Measurements from ENCODE around the gene STK16.
A peak's percentile ranks its signal among the peaks of the same experiment; 100 is the strongest.
"Not testable (repeated sequence)": the region's sequence is repeated elsewhere in the genome, so short reads cannot be mapped to it uniquely, and the experiment has no call there.

Gene STK16

DNA sequence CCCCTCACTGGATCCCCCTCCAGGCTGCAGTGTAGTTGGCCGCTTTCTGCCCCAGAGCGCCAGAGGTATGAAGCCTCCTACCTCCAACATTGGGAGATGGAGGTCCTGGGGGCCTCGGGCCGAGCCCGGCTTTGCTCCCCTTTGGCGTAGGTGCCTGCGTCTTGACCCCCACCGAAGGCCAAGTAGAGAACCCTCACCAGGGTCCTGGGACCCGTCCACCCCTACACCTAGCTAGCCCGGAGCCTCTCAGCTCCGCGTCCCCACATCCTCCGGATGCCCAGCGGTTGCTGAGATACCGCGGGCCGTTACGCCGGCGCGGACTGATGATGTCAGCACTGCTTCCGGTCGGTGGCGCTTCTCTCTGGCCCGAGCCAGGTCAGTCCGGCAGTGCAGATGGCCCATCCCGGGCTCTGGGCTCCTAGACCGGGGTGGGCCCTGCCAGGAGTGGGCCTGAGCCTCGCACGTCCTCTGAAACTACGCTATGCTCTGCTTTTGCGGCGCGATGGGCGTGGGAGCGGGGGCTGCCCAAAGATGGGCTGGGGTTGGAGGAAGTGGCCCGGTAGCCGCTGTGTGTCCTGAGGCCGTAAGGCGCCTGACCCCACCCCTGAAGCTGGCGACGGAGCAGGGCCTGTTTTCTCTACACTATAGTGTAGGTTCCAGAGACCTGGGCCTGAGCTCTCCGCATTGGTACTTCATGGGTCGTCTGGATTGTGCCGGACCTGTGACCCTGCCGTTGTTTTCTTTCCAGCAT lies at the start of gene STK16, which contains the start of gene GLB1L:
TSS of gene STK16 (plus strand) at position 332 of the 751 bp plus-strand sequence. CDS start 521 bp downstream, outside the sequence.
TSS of gene GLB1L (minus strand) at position 297 of the 751 bp plus-strand sequence. CDS start 1,871 bp downstream, outside the sequence.
- peak; percentile 86 for DNase-seq

DNA sequence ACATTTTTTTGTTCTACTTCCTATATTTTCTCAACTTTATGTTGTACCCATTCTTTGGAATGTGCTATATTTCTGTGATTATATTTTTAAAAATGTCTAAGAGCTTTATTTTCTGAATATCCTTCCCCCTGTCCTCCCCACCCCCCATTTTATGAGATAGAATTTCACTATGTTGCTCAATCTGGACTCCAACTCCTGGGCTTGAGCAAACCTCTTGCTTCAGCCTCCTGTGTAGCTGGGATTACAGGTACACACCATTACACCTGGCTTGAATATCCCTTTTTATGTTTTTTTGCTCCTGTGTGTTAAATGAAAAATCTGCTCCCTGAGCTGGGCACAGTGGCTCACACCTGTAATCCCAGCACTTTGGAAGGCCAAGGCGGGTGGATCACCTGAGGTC lies 47.9 kb upstream of the STK16 start:
- no peak for DNase-seq

DNA sequence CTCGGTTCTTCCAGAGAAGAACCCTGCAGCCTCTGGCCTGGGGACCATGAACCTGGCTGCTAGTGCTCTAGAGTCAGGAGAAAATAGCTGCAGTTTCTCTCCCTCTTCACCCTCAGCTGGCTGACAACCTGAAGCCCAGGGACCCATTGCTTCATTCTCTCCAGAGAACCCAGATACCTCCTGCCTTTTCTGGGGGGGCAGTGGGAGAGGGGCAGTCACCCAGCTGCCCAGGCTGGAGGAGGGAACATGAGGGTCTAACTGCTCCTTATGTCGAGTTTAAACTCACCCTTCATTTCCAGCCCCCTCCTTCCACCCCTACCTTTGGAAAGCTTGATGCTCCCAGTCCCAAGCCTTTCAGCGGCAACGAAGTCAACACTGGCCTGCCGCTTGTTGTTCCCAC lies 46.3 kb upstream of the STK16 start:
- DNase-seq, result no peak

GRCh38 chr2:219199470-219200211 lies 45.6 kb upstream of the STK16 start:
- DNase-seq, result no peak

GRCh38 chr2:219200502-219201326 lies 44.6 kb upstream of the STK16 start:
- DNase-seq, result not testable (repeated sequence)

- not testable (repeated sequence) for DNase-seq
Observed at GRCh38 chr2:219201331-219201730, 43.9 kb upstream of the STK16 start.

DNA sequence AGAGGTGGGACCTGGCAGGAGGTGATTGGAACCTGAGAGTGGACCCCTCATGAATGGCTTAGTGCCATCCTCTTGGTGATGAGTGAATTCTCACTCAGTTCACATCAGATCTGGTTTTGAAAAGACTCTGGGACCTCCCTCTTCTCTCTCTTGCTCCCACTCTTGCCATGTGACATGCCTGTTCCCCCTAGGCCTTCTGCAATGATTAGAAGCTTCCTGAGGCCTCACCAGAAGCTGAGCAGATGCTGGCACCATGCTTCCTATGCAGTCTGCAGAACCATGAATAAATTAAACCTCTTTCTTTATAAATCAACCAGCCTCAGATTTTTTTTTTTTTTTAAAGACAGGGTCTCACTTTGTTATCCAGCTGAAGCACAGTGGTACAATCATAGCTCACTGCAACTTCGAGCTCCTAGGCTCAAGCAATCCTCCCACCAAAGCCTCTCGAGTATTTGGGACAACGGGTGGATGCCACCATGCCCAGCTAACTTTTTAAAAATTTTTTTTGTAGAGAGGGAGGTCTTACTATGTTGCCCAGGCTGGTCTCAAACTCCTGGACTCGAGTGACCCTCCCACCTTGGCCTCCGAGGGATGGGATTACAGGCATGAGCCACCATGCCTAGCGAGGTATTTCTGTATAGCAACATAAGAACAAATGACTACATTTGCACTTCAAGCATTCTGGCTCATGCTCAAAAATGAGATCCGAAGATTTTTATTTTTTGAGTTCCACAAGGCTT lies 40.7 kb upstream of the STK16 start:
- DNase-seq, result no peak

GRCh38 chr2:219205165-219205538 lies 40.1 kb upstream of the STK16 start:
- DNase-seq, result no peak

GRCh38 chr2:219205981-219206327 lies 39.3 kb upstream of the STK16 start:
- no peak for DNase-seq

- peak; percentile 92 for DNase-seq
Observed at GRCh38 chr2:219206328-219207133, 38.7 kb upstream of the STK16 start, which contains the start of gene ZFAND2B. TSS of gene ZFAND2B (plus strand) at chr2:219206782. CDS start at chr2:219206988, 206 bp downstream.

DNA sequence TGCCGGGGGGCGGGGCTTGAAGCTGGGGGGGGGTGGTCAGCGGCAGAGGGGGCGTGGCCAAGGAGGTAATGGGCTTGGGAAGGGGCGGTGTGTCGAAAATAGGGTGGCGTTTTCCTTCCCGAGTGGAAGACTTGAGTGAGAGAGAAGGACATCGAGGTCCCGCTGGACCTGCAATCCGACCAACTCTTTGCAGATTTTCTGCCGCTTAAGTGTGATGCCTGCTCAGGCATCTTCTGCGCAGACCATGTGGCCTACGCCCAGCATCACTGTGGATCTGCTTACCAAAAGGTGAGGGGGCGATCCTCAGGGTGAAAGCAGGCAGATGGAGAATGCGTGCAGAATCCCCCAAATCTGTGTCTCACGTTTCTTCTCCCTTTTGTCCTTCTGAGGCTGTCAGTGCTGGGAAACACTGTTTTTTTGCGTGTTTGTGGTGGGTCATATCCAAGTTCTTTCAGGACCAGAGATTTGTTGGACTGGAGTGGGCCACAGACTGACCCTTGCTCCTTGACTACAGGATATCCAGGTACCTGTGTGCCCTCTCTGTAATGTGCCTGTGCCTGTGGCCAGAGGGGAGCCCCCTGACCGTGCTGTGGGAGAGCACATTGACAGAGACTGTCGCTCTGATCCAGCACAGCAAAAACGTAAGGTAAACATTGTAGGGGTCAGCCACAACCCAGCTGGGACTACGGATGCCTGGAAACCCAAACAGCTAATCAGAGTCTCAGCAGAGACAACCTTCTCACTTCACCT lies 38.0 kb upstream of the STK16 start:
- no peak for DNase-seq

DNA sequence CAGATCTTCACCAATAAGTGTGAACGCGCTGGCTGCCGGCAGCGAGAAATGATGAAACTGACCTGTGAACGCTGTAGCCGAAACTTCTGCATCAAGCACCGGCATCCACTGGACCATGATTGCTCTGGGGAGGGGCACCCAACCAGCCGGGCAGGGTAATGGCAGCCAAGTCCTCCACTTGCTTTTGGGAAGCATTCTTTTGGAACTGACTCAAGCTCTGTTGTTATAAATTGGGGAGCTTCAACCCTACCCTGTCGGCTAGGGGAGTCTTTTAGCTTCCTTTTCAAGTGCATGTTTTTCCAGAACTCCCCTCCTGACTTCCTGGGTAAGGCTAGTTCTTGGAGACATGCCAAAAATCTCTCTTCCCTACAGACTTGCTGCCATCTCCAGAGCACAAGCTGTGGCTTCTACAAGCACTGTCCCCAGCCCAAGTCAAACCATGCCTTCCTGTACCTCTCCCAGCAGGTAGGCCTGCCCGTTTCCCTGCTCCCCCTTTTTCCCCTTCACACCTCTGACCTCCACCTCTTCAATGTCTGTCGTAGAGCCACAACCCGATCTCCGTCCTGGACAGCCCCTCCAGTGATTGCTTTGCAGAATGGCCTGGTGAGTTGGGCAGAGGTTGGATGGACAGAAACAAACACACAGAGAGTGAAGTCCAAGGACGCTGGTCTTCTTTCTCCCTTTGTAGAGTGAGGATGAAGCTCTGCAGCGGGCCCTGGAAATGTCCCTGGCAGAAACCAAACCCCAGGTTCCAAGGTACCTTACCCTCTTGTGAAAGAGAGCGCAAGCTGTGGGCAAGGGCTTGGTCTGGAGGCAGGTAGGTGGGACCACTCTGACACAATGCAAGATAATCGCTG lies 37.2 kb upstream of the STK16 start:
- DNase-seq, result no peak

GRCh38 chr2:219209236-219210195 lies 35.8 kb upstream of the STK16 start:
- no peak for DNase-seq

DNA sequence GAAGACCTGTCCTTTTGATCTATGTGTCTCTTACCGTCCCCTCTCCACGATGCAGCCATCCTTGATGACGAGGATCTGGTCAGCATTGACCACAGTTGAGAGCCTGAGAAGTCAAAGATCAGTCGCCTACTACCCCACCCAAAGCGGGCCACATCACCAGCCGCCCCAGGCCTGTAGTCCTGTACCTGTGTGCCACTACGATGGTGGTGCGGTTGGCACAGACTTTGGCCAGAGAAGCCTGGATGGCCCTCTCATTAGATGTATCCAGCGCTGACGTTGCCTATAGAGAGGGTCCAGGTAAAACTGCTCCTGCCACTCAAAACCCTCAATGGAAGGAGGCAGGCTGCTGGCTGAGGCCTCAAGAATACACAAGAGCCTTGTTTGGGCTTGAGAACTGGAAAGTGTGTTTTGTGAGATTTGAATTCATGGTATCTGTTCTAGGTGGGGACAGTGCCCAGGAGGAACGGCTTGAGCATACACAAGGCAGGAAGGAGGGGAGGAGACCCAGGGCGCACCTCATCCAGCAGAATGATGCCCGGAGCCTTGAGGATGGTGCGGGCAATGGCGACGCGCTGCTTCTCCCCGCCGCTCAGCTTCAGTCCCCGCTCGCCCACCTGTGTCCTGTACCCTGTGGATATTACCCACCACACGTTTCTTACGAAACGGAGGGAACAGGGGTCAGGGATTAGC lies 34.9 kb upstream of the STK16 start:
- no peak for DNase-seq

- DNase-seq, result no peak
Observed at GRCh38 chr2:219210886-219211362, 34.4 kb upstream of the STK16 start.

GRCh38 chr2:219213026-219213415 lies 32.3 kb upstream of the STK16 start:
- DNase-seq, result no peak

DNA sequence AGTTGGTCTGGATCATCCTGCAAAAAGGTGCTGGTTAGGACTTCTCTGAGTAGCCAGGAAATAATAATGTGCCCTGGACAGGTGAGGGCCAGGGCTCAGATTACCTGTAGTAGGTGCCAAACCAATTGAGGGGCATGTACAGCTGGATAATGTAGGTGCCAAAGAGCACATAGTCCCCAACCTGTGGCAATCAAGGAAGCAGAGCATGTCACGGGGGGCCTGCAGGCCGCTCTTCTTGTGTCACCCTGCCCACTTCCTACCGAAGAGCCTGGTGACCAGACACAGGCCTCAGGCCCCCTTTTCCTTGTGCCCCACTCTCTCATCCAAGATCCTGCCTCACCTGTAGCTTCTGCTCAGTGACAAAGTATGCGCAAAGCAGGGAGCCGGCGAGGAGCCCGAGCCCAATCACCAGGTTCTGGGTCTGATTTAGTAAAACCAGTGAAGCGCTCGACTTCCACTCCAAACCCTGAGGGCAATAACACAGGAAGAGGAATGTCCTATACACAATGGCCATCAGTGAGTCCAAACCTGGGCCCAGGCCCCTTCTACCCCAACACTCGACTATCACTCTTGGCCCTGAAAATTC lies 31.7 kb upstream of the STK16 start:
- DNase-seq, result no peak

Data from stimulated activated naive CD4-positive, alpha-beta T cell treated with Interleukin-2 at 50 U/mL for 16 hours (primary cell).